ENCODE results near the gene C5orf22.

DNA sequence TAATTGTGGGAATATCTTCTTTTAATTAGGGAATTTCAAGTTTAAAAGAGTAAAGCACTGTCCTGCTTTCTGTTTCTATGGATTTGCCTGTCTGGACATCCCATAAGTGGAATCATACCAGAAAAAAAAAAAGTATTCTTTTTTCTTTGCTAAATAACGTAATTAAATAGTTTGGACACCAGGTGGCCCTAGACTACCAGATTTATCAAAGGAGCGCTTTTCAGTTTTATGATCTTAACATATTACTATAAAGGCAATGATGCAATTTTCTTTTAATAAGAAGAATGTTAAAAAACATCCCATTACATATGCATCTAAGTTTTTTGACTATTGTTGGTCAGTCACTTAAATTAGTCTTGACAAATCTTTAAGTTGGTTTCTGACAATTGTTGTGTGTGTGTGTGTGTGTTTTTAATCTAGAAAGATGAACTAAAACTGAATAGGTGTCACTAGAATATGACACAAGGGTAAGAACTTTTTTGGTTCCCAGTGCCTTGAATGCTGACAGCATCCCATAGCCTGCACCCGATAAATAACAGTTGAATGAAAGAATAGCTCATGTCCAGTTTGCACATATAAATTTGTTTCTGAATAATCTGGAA is 49.5 kb downstream of the C5orf22 start:
- TF ChIP-seq, protein P1, sequence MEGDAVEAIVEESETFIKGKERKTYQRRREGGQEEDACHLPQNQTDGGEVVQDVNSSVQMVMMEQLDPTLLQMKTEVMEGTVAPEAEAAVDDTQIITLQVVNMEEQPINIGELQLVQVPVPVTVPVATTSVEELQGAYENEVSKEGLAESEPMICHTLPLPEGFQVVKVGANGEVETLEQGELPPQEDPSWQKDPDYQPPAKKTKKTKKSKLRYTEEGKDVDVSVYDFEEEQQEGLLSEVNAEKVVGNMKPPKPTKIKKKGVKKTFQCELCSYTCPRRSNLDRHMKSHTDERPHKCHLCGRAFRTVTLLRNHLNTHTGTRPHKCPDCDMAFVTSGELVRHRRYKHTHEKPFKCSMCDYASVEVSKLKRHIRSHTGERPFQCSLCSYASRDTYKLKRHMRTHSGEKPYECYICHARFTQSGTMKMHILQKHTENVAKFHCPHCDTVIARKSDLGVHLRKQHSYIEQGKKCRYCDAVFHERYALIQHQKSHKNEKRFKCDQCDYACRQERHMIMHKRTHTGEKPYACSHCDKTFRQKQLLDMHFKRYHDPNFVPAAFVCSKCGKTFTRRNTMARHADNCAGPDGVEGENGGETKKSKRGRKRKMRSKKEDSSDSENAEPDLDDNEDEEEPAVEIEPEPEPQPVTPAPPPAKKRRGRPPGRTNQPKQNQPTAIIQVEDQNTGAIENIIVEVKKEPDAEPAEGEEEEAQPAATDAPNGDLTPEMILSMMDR (IDR thresholded peaks at IDR 0.05; ENCODE audit: low read length) = peak; percentile 51
- TF ChIP-seq EZH2phosphoT487 (IDR thresholded peaks at IDR 0.05; ENCODE audit: low read length) (no peak), EZH2 (optimal IDR thresholded peaks at IDR 0.05; ENCODE audit: low read depth, low read length) (no peak)
